Skeletal muscle satellite cell (primary cell): ENCODE results near the gene IL20RA.

Source experiments
- H3K27me3 ChIP-seq: 2 replicates; pipeline ENCODE4 v1.7.0; 2013; ENCODE audit warnings: low read length; ENCODE audit not compliant: control insufficient read depth, insufficient read depth
- H3K36me3 ChIP-seq: 2 replicates; pipeline ENCODE4 v1.7.0; 2013; ENCODE audit warnings: mild to moderate bottlenecking, control low read depth, low read length; ENCODE audit not compliant: insufficient read depth
- H3K4me1 ChIP-seq: 2 replicates; pipeline ENCODE4 v1.7.0; 2013; ENCODE audit warnings: low read length; ENCODE audit not compliant: control insufficient read depth, insufficient read depth
- H3K4me2 ChIP-seq: 2 replicates; pipeline ENCODE4 v1.7.0; 2013; ENCODE audit warnings: mild to moderate bottlenecking, low read length
- H3K4me3 ChIP-seq: 2 replicates; pipeline ENCODE4 v1.7.0; 2013; ENCODE audit warnings: low read length
- H3K9ac ChIP-seq: 2 replicates; pipeline ENCODE4 v1.7.0; 2013; ENCODE audit warnings: mild to moderate bottlenecking, low read depth, low read length, moderate library complexity
- H3K9me3 ChIP-seq: replicated peaks from 2 replicates; pipeline ENCODE4 v1.7.0; 2013; ENCODE audit warnings: mild to moderate bottlenecking, control low read depth, low read length

Gene IL20RA

DNA sequence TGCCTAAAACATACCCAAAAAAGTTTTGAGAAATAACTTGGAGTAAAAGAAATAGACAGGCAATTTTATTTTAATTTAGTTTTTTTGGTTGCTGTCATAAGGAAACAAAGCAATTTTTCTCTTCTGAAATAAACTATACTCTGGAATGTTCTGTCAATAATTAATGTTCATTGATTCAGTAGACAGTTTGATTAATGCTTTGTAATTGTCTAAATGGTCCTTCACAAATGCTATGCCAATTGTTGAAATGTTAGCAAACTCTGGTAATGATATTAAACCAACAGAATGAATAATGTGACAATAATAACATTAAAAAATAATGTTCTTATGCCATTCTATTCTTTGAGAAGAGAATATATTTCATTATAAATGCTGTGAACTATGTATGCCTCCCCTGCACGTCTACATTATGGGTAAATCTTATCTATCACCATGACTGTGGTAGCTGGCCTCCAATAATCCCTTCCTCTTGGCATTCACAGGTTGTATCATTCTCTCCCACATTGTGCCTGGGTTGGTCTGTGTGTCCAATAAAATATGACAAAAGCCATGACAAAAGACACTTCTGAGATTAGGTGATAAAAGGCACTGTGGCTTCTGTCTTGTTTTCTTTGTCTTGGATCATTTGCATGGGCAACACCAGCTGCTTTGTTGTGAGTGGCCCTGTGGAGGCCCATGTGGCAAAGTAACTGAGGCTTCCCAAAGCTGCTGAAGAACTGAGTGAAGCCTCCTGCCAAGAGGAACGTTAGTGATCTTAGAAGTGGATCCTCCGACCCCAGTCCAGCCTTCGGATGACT is 25.1 kb downstream of the IL20RA start:
- no peak overlapping the region for H3K4me3 ChIP-seq
- H3K27me3 ChIP-seq = peaks cover 3% of the 10 kb centered on the region
- no peaks in the 10 kb centered on the region for H3K9me3 ChIP-seq
- no peak overlapping the region for H3K9ac ChIP-seq
- H3K36me3 ChIP-seq = no peaks in the 10 kb centered on the region
- no peak overlapping the region for H3K4me2 ChIP-seq
- peaks cover 26% of the 10 kb centered on the region for H3K4me1 ChIP-seq

DNA sequence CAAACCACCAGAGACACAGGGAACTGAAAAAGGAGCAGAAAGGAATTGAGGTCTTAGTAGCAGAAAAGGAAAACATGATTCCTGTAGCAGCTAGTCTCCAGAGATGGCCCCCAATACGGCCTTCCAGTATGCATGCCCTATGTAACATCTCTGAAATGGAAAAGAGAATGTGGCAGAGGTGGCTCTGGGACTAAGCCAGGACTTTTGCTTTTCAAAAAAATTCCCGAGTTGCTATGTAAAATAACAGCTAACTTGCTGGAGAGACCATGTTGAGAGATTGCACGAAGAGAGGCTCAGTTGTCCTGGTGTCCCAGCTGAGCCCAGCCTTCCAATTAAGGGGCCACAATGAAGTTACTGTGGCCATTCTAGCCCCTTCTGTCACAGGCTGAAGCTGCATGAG is 27.7 kb downstream of the IL20RA start:
- peak overlapping the region; percentile 45 for H3K9ac ChIP-seq
- H3K4me2 ChIP-seq = peak overlapping the region; percentile 18
- H3K9me3 ChIP-seq = no peaks in the 10 kb centered on the region

DNA sequence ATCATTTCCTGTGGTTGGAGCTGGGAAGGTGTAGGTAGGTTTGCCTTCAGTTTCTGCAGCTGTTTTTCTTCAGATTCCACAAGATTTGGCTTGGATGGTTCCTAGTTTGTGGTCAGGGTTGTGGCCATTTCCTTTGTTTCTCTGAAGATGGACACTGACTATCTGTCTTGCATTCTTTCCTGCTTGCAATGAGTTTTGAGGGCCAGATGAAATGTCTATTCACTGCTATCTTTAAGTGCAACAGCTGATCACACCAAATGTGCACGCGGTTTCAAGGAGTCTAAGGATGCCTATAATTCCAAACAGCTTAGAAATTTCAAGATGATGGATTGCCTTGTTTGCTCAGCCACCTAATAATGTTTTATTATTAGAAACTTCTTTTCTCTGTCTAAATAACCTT is 28.4 kb downstream of the IL20RA start:
- no peaks in the 10 kb centered on the region for H3K36me3 ChIP-seq
- no peak overlapping the region for H3K4me3 ChIP-seq
- no peaks in the 10 kb centered on the region for H3K9me3 ChIP-seq
- no peaks in the 10 kb centered on the region for H3K27me3 ChIP-seq
- peak overlapping the region; percentile 18 for H3K4me2 ChIP-seq
- peaks cover 32% of the 10 kb centered on the region for H3K4me1 ChIP-seq
- H3K9ac ChIP-seq = peak overlapping the region; percentile 45

More for the DNA sequence above, 27.7 kb downstream of the IL20RA start:
- H3K27me3 ChIP-seq = no peaks in the 10 kb centered on the region
- H3K4me3 ChIP-seq = no peak overlapping the region
- H3K4me1 ChIP-seq = peaks cover 32% of the 10 kb centered on the region
- no peaks in the 10 kb centered on the region for H3K36me3 ChIP-seq

DNA sequence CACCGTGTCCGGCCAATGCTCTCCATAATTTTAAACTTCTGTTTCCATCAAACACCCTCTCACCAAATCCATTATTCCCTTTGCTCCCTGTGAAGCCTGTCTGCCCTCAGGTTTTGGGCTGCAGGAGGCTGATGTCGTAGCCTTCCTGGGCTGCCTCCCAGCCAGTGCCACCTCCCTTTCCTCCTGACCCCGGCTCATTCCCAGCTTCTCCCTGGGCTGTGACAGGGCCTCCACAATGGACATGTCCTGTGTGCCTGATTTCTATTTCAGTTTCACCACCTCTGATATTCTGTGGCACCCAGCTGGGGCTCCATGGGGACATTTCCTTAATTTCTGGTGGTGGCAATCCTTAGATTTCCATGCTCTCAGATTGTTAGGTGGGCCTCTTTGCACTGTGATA is 28.8 kb downstream of the IL20RA start:
- no peaks in the 10 kb centered on the region for H3K36me3 ChIP-seq
- no peaks in the 10 kb centered on the region for H3K27me3 ChIP-seq
- no peaks in the 10 kb centered on the region for H3K9me3 ChIP-seq
- no peak overlapping the region for H3K4me3 ChIP-seq
- no peak overlapping the region for H3K9ac ChIP-seq
- H3K4me1 ChIP-seq = peaks cover 32% of the 10 kb centered on the region
- no peak overlapping the region for H3K4me2 ChIP-seq

DNA sequence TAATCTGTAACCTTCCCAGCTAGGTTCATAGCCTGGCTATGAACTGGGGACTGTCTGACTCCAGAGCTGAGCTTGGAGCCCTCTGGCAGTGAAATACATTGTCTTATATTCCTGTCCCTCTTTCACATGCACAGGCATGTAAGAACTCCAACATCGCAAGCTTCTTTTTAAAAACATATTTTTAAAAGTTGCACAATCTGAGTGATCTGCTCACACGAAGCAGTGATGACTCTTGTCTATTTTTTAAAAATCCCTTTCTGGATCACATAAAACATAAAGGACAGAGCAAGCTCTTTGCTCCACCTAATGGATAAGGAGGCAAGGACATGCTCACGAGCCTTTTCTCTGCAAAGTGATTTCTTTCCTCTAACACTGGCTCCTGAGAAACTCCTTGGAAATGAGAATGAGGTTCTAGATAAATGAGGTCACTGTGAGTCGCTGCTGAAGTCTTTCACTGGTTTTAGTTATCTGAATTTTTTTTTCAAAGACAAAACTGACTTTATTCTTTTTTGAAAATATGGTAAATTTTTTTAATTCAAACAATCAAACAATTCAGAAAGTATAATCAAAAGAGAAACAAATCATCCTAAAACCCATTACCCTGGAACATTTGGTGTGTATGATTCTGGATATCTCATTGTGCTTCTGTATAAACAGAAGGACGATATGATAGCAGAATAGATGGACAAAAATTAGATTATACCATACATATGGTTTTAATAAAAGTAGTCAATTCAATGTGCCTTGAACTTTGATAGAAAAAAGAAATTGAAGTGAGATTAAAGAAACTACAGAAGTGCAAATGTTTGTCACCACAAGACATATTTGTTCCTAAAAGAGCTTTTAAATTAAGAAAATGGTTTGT is 30.8 kb downstream of the IL20RA start:
- peak overlapping the region; percentile 23 for H3K4me2 ChIP-seq
- no peaks in the 10 kb centered on the region for H3K9me3 ChIP-seq
- H3K4me1 ChIP-seq = peaks cover 32% of the 10 kb centered on the region
- peak overlapping the region; percentile 50 for H3K9ac ChIP-seq
- no peak overlapping the region for H3K4me3 ChIP-seq
- no peaks in the 10 kb centered on the region for H3K27me3 ChIP-seq
- no peaks in the 10 kb centered on the region for H3K36me3 ChIP-seq

DNA sequence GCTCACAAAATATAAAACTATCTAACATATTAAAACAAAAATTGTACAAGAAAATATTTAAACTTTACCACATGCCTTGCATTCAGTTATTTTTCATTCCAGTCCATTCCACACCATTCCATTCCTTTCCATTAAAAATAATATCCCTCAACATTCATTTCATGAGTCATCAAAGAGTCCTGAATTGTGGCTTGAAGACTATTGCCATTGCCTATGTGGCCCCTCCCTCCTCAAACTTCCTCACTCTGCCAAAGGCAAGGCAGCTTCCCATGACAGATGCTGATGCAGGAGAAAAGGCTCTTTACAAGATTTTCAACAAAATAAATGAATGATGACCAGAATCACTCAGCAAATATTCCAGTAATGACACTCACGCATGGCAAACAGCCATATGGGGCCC is 31.7 kb downstream of the IL20RA start:
- Histone ChIP-seq H3K36me3 (no peaks in the 10 kb centered on the region), H3K4me3 (no peak overlapping the region), H3K4me2 (no peak overlapping the region), H3K27me3 (no peaks in the 10 kb centered on the region), H3K9ac (peak overlapping the region; percentile 50), H3K9me3 (no peaks in the 10 kb centered on the region), H3K4me1 (peaks cover 32% of the 10 kb centered on the region)

DNA sequence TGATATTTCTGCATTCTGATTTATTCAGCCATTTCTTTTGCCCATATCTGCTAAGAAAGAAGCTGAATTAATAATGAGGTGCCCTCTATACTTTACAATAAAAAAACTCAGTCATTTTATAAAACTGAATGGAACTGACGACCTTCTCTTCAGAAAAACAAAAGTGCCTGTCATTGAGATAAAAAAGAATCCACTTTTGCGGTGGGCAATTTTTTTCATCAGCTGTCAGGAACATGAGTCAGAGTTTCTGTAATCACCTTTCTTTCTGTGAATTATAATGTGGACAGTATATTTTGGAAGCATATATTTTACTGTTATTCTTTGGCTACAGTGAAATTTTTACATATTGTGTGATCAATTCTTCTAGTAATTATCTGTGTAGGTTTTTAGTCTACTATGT is 33.4 kb downstream of the IL20RA start:
- Histone ChIP-seq H3K27me3 (no peaks in the 10 kb centered on the region), H3K4me2 (no peak overlapping the region), H3K4me3 (no peak overlapping the region), H3K9me3 (no peaks in the 10 kb centered on the region), H3K36me3 (no peaks in the 10 kb centered on the region), H3K9ac (no peak overlapping the region), H3K4me1 (peaks cover 22% of the 10 kb centered on the region)

DNA sequence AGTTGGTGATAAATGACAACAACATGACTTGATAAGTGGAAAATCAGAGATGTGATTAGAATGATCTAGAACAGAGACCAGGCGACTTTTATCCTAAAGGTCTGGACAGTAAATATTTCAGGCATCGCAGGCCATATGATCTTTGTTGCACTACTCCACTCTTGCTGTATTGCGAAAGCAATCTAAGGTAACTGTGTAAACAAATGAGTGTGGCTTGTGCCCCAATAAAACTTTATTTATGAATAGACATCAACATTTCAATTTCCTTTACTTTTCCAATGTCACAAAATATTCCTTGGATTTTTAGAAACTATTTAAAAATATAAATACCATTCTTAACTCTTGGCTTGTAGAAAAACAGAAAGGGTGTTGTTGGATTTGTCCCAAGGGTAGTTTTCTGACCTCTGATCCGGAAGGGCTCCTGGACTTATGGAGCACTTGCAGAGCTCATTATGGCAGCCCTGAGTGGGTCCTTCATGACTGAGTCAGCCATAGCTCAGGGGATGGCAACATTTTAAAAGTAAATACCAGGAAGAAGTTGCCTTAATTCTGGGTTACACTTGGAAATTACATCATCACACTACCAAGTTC is 34.5 kb downstream of the IL20RA start:
- Histone ChIP-seq H3K36me3 (no peaks in the 10 kb centered on the region), H3K4me2 (no peak overlapping the region), H3K9ac (no peak overlapping the region), H3K27me3 (no peaks in the 10 kb centered on the region), H3K9me3 (no peaks in the 10 kb centered on the region), H3K4me3 (no peak overlapping the region), H3K4me1 (peaks cover 11% of the 10 kb centered on the region)

DNA sequence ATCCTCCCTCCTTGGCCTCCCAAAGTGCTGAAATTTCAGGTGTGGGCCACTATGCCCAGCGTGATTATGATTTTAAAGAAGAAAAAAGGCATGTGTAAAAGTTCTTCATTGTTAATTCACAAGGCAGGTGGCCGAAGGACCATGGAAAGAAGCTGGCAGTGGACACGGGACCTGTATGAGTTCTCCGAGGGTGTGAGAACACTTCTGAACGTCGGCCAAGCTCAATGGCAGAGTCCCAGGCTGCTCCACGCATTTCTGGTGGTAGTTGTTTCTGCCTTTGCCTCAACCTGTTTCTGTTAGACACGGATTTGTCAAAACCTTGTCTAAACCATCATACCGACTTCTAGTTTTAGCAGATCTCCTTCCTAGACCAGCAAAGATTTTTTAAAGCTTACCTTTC is 36.6 kb downstream of the IL20RA start:
- no peak overlapping the region for H3K4me3 ChIP-seq
- H3K4me1 ChIP-seq = peaks cover 2% of the 10 kb centered on the region
- H3K36me3 ChIP-seq = no peaks in the 10 kb centered on the region
- H3K9me3 ChIP-seq = no peaks in the 10 kb centered on the region
- no peak overlapping the region for H3K9ac ChIP-seq
- no peaks in the 10 kb centered on the region for H3K27me3 ChIP-seq
- no peak overlapping the region for H3K4me2 ChIP-seq

DNA sequence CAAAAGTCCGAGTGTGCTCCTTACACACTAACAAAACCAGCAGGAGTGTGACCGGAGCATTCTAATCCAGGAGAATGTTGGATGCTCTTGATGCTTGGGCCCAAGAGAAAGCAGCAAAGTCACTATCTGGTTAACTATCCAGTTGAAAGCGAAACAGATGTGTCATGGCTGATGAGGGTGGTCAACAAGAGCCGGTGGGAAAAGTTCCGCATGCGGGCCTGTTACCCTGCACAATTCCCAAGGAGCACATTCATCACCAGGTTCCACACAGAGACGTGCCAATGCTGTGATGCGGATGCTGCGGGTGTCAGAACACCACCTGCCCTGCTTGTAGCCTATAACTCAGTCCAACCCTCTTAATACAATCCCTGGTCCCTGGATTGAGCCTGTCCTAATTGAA is 38.7 kb downstream of the IL20RA start:
- H3K4me1 ChIP-seq = peaks cover 7% of the 10 kb centered on the region
- H3K9ac ChIP-seq = no peak overlapping the region
- no peak overlapping the region for H3K4me2 ChIP-seq
- no peaks in the 10 kb centered on the region for H3K9me3 ChIP-seq
- H3K4me3 ChIP-seq = no peak overlapping the region
- H3K36me3 ChIP-seq = no peaks in the 10 kb centered on the region
- H3K27me3 ChIP-seq = no peaks in the 10 kb centered on the region

DNA sequence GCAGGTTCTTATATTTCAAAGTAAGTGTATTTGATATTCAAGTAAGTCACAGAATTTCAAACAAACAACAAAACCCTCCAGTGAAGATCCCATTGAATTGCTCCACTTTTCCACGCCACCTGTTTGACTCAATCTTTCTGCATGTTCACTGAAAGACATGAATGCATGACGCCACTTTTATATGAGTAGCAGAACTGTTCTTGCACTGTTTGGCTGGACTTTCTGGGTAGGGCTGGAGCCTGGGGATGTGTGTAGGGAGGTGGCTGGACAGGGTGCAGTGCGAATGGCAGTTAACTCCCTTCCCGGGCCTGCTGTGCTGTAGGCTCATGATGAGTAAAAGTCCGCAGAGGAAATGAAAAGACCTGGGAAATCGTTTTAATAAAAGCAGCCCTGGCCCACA is 39.7 kb downstream of the IL20RA start:
- Histone ChIP-seq H3K4me3 (no peak overlapping the region), H3K4me2 (no peak overlapping the region), H3K36me3 (no peaks in the 10 kb centered on the region), H3K27me3 (no peaks in the 10 kb centered on the region), H3K9ac (no peak overlapping the region), H3K4me1 (peaks cover 8% of the 10 kb centered on the region), H3K9me3 (no peaks in the 10 kb centered on the region)
